T-cell (primary cell): ENCODE results near the gene TEAD2. TPM values are rescaled to one million over a fixed set of nuclear protein-coding genes. Genes with fewer than 3 reads are reported as not detected.
"Not testable (repeated sequence)": the region's sequence is repeated elsewhere in the genome, so short reads cannot be mapped to it uniquely, and the experiment has no call there.

ENCODE experiments used
- ATAC-seq, 4 experiments: fragments of 200-7000 bp in 3 of 4; fragments of 150-1000 bp in 1 of 4; cut with Tn5 transposase; replicated peaks in 1 of 4; 1 replicate in 3 of 4; 2 replicates in 1 of 4; pipeline ENCODE4 v1.10.0; 2021; ENCODE audit warnings: moderate library complexity in 3 of 4, mild to moderate bottlenecking in 2 of 4, moderate number of reproducible peaks in 1 of 4
- CTCF ChIA-PET, 2 donors: fragments of 300-600 bp; sonication (Branson Sonifier 250); formaldehyde crosslinking; loops; one replicate each; lab custom pipeline; 2022; ENCODE audit warnings: antibody characterized with exemption in 2 of 2; lab: Charles Lee
- POLR2A ChIA-PET, 2 donors: fragments of 300-600 bp; sonication (Branson Sonifier 250); formaldehyde crosslinking; loops; one replicate each; lab custom pipeline; 2022; ENCODE audit warnings: antibody characterized with exemption in 2 of 2; lab: Charles Lee
- DNase-seq, 35 experiments: peaks; one replicate each; pipeline versions ENCODE4 v3.0.0 to v3.0.0-alpha.2; 2013 to 2023
- H3K27ac ChIP-seq: one replicate; pipeline ENCODE4 v1.5.1; 2013; ENCODE audit warnings: low read length
- H3K27me3 ChIP-seq, 2 experiments: replicated peaks in 1 of 2; 1 replicate in 1 of 2; 2 replicates in 1 of 2; pipeline versions ENCODE4 v1.6.1 to v1.7.0; 2013; ENCODE audit warnings: low read length in 1 of 2, mixed read lengths in 1 of 2; ENCODE audit not compliant: control insufficient read depth in 2 of 2, insufficient read depth in 2 of 2; ENCODE audit errors: extremely low read depth in 1 of 2
- H3K36me3 ChIP-seq, 2 donors: 1 replicate in 1 of 2; 2 replicates in 1 of 2; pipeline versions ENCODE4 v1.6.1 to v1.7.0; 2013; ENCODE audit warnings: low read length in 1 of 2; ENCODE audit not compliant: control insufficient read depth in 2 of 2, insufficient read depth in 1 of 2; ENCODE audit errors: extremely low read depth in 1 of 2
- H3K4me1 ChIP-seq, 2 experiments: 1 replicate in 1 of 2; 2 replicates in 1 of 2; pipeline versions ENCODE4 v1.6.1 to v1.7.0; 2013; ENCODE audit warnings: low read length in 2 of 2, mixed read lengths in 1 of 2; ENCODE audit not compliant: insufficient read depth in 2 of 2, control insufficient read depth in 1 of 2; ENCODE audit errors: extremely low read depth in 1 of 2
- H3K4me3 ChIP-seq, 2 donors: 1 replicate in 1 of 2; 2 replicates in 1 of 2; pipeline versions ENCODE4 v1.5.1 to v1.7.0; 2013; ENCODE audit warnings: mild to moderate bottlenecking in 2 of 2, low read length in 1 of 2, moderate library complexity in 1 of 2; ENCODE audit not compliant: control insufficient read depth in 1 of 2; ENCODE audit errors: extremely low read depth in 1 of 2
- H3K9me3 ChIP-seq: 2 replicates; pipeline ENCODE4 v1.7.0; 2013
- H3K27ac Mint-ChIP-seq, 2 donors: one replicate each; pipeline ENCODE4 v1.8.0; 2020 to 2021; ENCODE audit warnings: mild to moderate bottlenecking in 2 of 2, mixed read lengths in 2 of 2
- H3K27me3 Mint-ChIP-seq, 2 donors: one replicate each; pipeline ENCODE4 v1.8.0; 2021 to 2022; ENCODE audit warnings: mixed read lengths in 2 of 2
- H3K36me3 Mint-ChIP-seq: one replicate; pipeline ENCODE4 v1.8.0; 2021; ENCODE audit warnings: mixed read lengths
- H3K4me1 Mint-ChIP-seq, 3 donors: one replicate each; pipeline ENCODE4 v1.8.0; 2020 to 2022; ENCODE audit warnings: mixed read lengths in 3 of 3, mild to moderate bottlenecking in 1 of 3
- H3K4me3 Mint-ChIP-seq, 3 donors: one replicate each; pipeline ENCODE4 v1.8.0; 2020 to 2022; ENCODE audit warnings: mild to moderate bottlenecking in 3 of 3, mixed read lengths in 3 of 3, moderate library complexity in 3 of 3
- H3K9me3 Mint-ChIP-seq, 3 donors: one replicate each; pipeline ENCODE4 v1.8.0; 2020 to 2022; ENCODE audit warnings: mixed read lengths in 3 of 3
- whole genome bisulfite sequencing: methylation state at CpG from one replicate; pipeline ENCODE4 v1.1.5; 2013; ENCODE audit warnings: missing lambda C conversion rate; ENCODE audit not compliant: insufficient coverage; 5-methylcytosine and 5-hydroxymethylcytosine counted together
- total RNA-seq, 35 experiments: library from RNA in 6 of 35; stranded (reverse) in 6 of 35; fragments of 120-200 nt in 1 of 35; gene quantifications; one replicate each; pipeline versions ENCODE4 v1.2.1 to v1.2.4 and lab custom pipeline; 2013 to 2026

Gene TEAD2
- total RNA-seq, 5 donors from 2014 or later (not counting 1 experiment from before 2014, with no cell fraction given) = 0.20 to 0.43 (median 0.28) TPM; not detected in 2

- Mint-ChIP-seq H3K36me3 (peaks cover 11% of the 10 kb centered on the region), H3K4me3 (no peak overlapping the region), H3K27ac (no peak overlapping the region), H3K27me3 (no peaks in the 10 kb centered on the region), H3K9me3 (peaks cover 4 to 8% (median 8%) of the 10 kb centered on the region in 3 donors), H3K4me1 (peaks cover 4 to 7% (median 6%) of the 10 kb centered on the region in 3 donors)
- peaks cover 0 to 6% of the 10 kb centered on the region in 2 experiments for H3K4me1 ChIP-seq
- H3K4me3 ChIP-seq = no peak overlapping the region
- no peak overlapping the region for H3K27ac ChIP-seq
- H3K36me3 ChIP-seq = no peaks in the 10 kb centered on the region
- ChIA-PET CTCF (interaction anchor here (0.5 to 0.6 kb wide), 2 partner anchors 257 to 1567 kb away, joined by 3 to 4 read pairs; no protein-coding TSS in a partner anchor), POLR2A (no interaction called here)
- WGBS = 81% methylated on average over 5 of the region's 5 CpGs
- H3K9me3 ChIP-seq = no peaks in the 10 kb centered on the region
- no peak for DNase-seq
- H3K27me3 ChIP-seq = peaks cover 0 to 7% of the 10 kb centered on the region in 2 experiments
- ATAC-seq = no peak
Observed at GRCh38 chr19:49301866-49302252, 60.4 kb downstream of the TEAD2 start.

GRCh38 chr19:49301165-49301865, 60.9 kb downstream of the TEAD2 start:
- DNase-seq (peak; percentile 37 to 87 (median 71)), ATAC-seq (peak; percentile 88 to 92 (median 91))
- H3K9me3 ChIP-seq = no peaks in the 10 kb centered on the region
- H3K4me3 Mint-ChIP-seq = no peak overlapping the region
- POLR2A ChIA-PET = no interaction called here
- no peaks in the 10 kb centered on the region for H3K27me3 Mint-ChIP-seq
- no peak overlapping the region for H3K4me3 ChIP-seq
- WGBS = 25% methylated on average over 5 of the region's 8 CpGs
- H3K9me3 Mint-ChIP-seq = peaks cover 4 to 8% (median 8%) of the 10 kb centered on the region in 3 donors
- CTCF ChIA-PET = interaction anchor here (0.5 to 0.6 kb wide), 3 partner anchors 21 to 1567 kb away, joined by 3 to 4 read pairs (median 3); no protein-coding TSS in a partner anchor
- no peaks in the 10 kb centered on the region for H3K36me3 ChIP-seq
- peaks cover 0 to 7% of the 10 kb centered on the region in 2 experiments for H3K27me3 ChIP-seq
- H3K27ac Mint-ChIP-seq = no peak overlapping the region
- H3K4me1 ChIP-seq = peaks cover 0 to 6% of the 10 kb centered on the region in 2 experiments
- peaks cover 4 to 7% (median 6%) of the 10 kb centered on the region in 3 donors for H3K4me1 Mint-ChIP-seq
- peaks cover 11% of the 10 kb centered on the region for H3K36me3 Mint-ChIP-seq
- no peak overlapping the region for H3K27ac ChIP-seq

DNA sequence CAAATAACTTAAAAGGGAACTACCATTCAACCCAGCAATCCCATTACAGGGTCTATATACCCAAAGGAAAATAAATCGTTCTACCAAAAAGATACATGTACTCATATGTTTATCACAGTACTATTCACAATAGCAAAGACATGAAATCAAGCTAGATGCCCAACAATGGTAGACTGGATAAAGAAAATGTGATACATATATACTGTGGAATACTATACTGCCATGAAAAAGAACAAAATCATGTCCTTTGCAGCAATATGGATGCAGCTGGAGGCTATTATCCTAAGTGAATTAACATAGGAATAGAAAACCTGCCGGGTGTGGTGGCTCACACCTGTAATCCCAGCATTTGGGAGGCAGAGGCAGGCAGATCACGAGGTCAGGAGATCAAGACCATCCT, 63.6 kb downstream of the TEAD2 start:
- H3K9me3 ChIP-seq, H3K27me3 ChIP-seq, POLR2A ChIA-PET, H3K4me1 Mint-ChIP-seq, H3K4me3 Mint-ChIP-seq, H3K4me3 ChIP-seq, H3K27ac Mint-ChIP-seq, CTCF ChIA-PET, H3K27ac ChIP-seq, ATAC-seq, H3K4me1 ChIP-seq, H3K9me3 Mint-ChIP-seq, H3K27me3 Mint-ChIP-seq, H3K36me3 ChIP-seq, DNase-seq: not testable (repeated sequence)
- H3K36me3 Mint-ChIP-seq = peaks cover 11% of the 10 kb centered on the region
- WGBS = no CpG with 5 or more reads among the region's 3 CpGs

- Mint-ChIP-seq H3K4me3 (no peak overlapping the region), H3K4me1 (peaks cover 4 to 7% (median 6%) of the 10 kb centered on the region in 3 donors), H3K9me3 (peaks cover 0 to under 1% (median under 1%) of the 10 kb centered on the region in 3 donors), H3K36me3 (peaks cover 3% of the 10 kb centered on the region), H3K27me3 (no peaks in the 10 kb centered on the region), H3K27ac (no peak overlapping the region)
- Histone ChIP-seq H3K27me3 (peaks cover 0 to 7% of the 10 kb centered on the region in 2 experiments), H3K27ac (no peak overlapping the region), H3K4me3 (no peak overlapping the region), H3K4me1 (peaks cover 0 to 6% of the 10 kb centered on the region in 2 experiments), H3K9me3 (no peaks in the 10 kb centered on the region), H3K36me3 (peaks cover 0 to 7% of the 10 kb centered on the region in 2 donors)
- CTCF ChIA-PET = no interaction called here
- DNase-seq (no peak), ATAC-seq (no peak)
- POLR2A ChIA-PET = no interaction called here
- no CpG with 5 or more reads among the region's 3 CpGs for WGBS
Observed at GRCh38 chr19:49297403-49297802, 64.8 kb downstream of the TEAD2 start.

DNA sequence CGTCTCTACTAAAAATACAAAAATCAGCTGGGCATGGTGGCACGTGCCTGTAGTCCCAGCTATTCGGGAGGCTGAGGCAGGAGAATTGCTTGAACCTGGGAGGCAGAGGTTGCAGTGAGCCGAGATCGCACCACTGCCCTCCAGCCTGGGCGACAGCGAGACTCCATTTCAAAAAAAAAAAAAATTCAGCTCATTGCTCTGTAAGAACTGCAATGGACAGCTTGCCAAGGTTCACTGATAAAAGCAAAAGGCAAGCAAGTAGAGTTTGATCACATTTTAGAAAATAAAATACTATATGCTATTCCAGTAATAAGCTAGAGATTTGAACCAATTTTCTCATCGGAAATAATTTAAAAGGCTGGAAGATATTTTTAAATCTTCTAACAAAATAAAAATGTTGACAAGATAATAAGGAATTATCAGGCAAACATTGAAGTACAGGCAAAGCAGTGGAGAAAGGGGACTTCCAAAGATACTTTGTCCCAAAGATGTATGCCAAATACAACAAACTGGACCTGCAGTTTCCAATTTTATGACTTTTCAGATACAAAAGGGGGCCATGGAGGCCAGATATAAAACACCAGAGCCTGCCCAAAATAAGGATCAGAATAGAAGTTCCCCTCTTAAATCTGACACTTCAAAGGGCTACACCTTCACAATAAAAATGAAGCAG, 66.9 kb downstream of the TEAD2 start:
- DNase-seq = no peak
- Mint-ChIP-seq H3K27ac (no peak overlapping the region), H3K4me3 (no peak overlapping the region), H3K27me3 (no peaks in the 10 kb centered on the region), H3K9me3 (no peaks in the 10 kb centered on the region), H3K4me1 (peaks cover 0 to 3% (median under 1%) of the 10 kb centered on the region in 3 donors), H3K36me3 (peaks cover 3% of the 10 kb centered on the region)
- Histone ChIP-seq H3K36me3 (peaks cover 0 to 7% of the 10 kb centered on the region in 2 donors), H3K27ac (no peak overlapping the region), H3K4me1 (no peaks in the 10 kb centered on the region), H3K4me3 (no peak overlapping the region), H3K27me3 (no peaks in the 10 kb centered on the region), H3K9me3 (no peaks in the 10 kb centered on the region)
- ChIA-PET CTCF (interaction anchor here in 1 of 2 donors (0.7 kb wide), 1 partner anchor 37 kb away, joined by 3 read pairs; no protein-coding TSS in a partner anchor), POLR2A (no interaction called here)
- ATAC-seq = no peak
- WGBS = no CpG with 5 or more reads among the region's 8 CpGs

DNA sequence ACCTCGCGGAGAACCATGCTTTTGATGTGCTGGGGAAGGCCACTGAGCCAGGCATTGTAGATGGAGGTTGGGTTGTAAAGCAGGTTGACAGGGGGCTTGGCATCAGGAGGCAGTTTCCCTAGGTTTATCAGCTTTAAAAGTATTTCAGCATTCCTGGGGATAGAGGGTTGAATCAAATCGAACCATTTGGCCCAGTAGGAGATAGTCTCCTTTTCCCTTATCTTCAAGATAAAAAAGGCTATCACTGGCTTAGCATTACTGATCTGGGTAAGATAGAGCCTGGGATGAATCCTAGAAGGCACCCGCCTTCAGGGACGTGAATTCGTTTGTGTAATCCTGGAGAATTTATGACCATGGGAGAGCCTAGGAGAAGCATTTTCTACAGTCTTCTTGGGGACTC, 67.8 kb downstream of the TEAD2 start:
- CTCF ChIA-PET = interaction anchor here in 1 of 2 donors (0.6 to 0.7 kb wide), 2 partner anchors 37 to 1193 kb away, joined by 3 to 4 read pairs; no protein-coding TSS in a partner anchor
- Histone ChIP-seq H3K36me3 (peaks cover 0 to 7% of the 10 kb centered on the region in 2 donors), H3K27me3 (no peaks in the 10 kb centered on the region), H3K4me1 (no peaks in the 10 kb centered on the region), H3K9me3 (no peaks in the 10 kb centered on the region), H3K27ac (no peak overlapping the region), H3K4me3 (no peak overlapping the region)
- H3K27me3 Mint-ChIP-seq = no peaks in the 10 kb centered on the region
- no peaks in the 10 kb centered on the region for H3K4me1 Mint-ChIP-seq
- no peak overlapping the region for H3K27ac Mint-ChIP-seq
- POLR2A ChIA-PET = no interaction called here
- no CpG with 5 or more reads among the region's 6 CpGs for WGBS
- peaks cover 3% of the 10 kb centered on the region for H3K36me3 Mint-ChIP-seq
- DNase-seq (no peak), ATAC-seq (no peak)
- H3K9me3 Mint-ChIP-seq = no peaks in the 10 kb centered on the region
- no peak overlapping the region for H3K4me3 Mint-ChIP-seq
